ENCODE data around the gene C1RL.

The C1RL gene

GRCh38 chr12:7123806-7124522 is 14.9 kb upstream of the C1RL start:
- H3K4me2 ChIP-seq (ENCODE audit: low read length), result no peak overlapping the region
- H3K36me3 ChIP-seq (ENCODE audit: insufficient read depth, low read length), result no peaks in the 10 kb centered on the region
- no peak overlapping the region for H3K4me3 ChIP-seq (ENCODE audit: low read length)
- H3K27me3 ChIP-seq (ENCODE audit: control insufficient read depth, insufficient read depth, low read length), result peaks cover 5% of the 10 kb centered on the region
- peaks cover under 1% of the 10 kb centered on the region for H3K4me1 ChIP-seq (ENCODE audit: control insufficient read depth, insufficient read depth, low read length)
- no peak overlapping the region for H3K9ac ChIP-seq (ENCODE audit: low read depth, low read length)
- no peaks in the 10 kb centered on the region for H3K9me3 ChIP-seq (replicated peaks; ENCODE audit: low read length)

- no peak overlapping the region for H3K4me2 ChIP-seq (ENCODE audit: low read length)
- no peaks in the 10 kb centered on the region for H3K9me3 ChIP-seq (replicated peaks; ENCODE audit: low read length)
- H3K9ac ChIP-seq (ENCODE audit: low read depth, low read length), result no peak overlapping the region
- no peaks in the 10 kb centered on the region for H3K36me3 ChIP-seq (ENCODE audit: insufficient read depth, low read length)
- no peaks in the 10 kb centered on the region for H3K27me3 ChIP-seq (ENCODE audit: control insufficient read depth, insufficient read depth, low read length)
- H3K4me1 ChIP-seq (ENCODE audit: control insufficient read depth, insufficient read depth, low read length), result no peaks in the 10 kb centered on the region
- H3K4me3 ChIP-seq (ENCODE audit: low read length), result no peak overlapping the region
Measured at GRCh38 chr12:7122811-7123769, 14.1 kb upstream of the C1RL start.

- Histone ChIP-seq H3K9me3 (replicated peaks; ENCODE audit: low read length) (no peaks in the 10 kb centered on the region), H3K9ac (ENCODE audit: low read depth, low read length) (no peak overlapping the region), H3K36me3 (ENCODE audit: insufficient read depth, low read length) (peaks cover 6% of the 10 kb centered on the region), H3K27me3 (ENCODE audit: control insufficient read depth, insufficient read depth, low read length) (no peaks in the 10 kb centered on the region), H3K4me3 (ENCODE audit: low read length) (no peak overlapping the region), H3K4me2 (ENCODE audit: low read length) (no peak overlapping the region), H3K4me1 (ENCODE audit: control insufficient read depth, insufficient read depth, low read length) (no peaks in the 10 kb centered on the region)
Measured at GRCh38 chr12:7121324-7121723, 12.3 kb upstream of the C1RL start.

- no peaks in the 10 kb centered on the region for H3K27me3 ChIP-seq (ENCODE audit: control insufficient read depth, insufficient read depth, low read length)
- no peak overlapping the region for H3K4me2 ChIP-seq (ENCODE audit: low read length)
- H3K9me3 ChIP-seq (replicated peaks; ENCODE audit: low read length), result no peaks in the 10 kb centered on the region
- no peak overlapping the region for H3K9ac ChIP-seq (ENCODE audit: low read depth, low read length)
- H3K4me1 ChIP-seq (ENCODE audit: control insufficient read depth, insufficient read depth, low read length), result no peaks in the 10 kb centered on the region
- peaks cover 15% of the 10 kb centered on the region for H3K36me3 ChIP-seq (ENCODE audit: insufficient read depth, low read length)
- no peak overlapping the region for H3K4me3 ChIP-seq (ENCODE audit: low read length)
Measured at GRCh38 chr12:7120166-7120565, 11.2 kb upstream of the C1RL start.

- Histone ChIP-seq H3K4me3 (ENCODE audit: low read length) (no peak overlapping the region), H3K9ac (ENCODE audit: low read depth, low read length) (no peak overlapping the region), H3K9me3 (replicated peaks; ENCODE audit: low read length) (no peaks in the 10 kb centered on the region), H3K4me2 (ENCODE audit: low read length) (no peak overlapping the region), H3K27me3 (ENCODE audit: control insufficient read depth, insufficient read depth, low read length) (no peaks in the 10 kb centered on the region), H3K36me3 (ENCODE audit: insufficient read depth, low read length) (peaks cover 22% of the 10 kb centered on the region), H3K4me1 (ENCODE audit: control insufficient read depth, insufficient read depth, low read length) (no peaks in the 10 kb centered on the region)
Measured at GRCh38 chr12:7118881-7119280, 9.9 kb upstream of the C1RL start.

GRCh38 chr12:7117670-7118069 is 8.7 kb upstream of the C1RL start:
- Histone ChIP-seq H3K4me1 (ENCODE audit: control insufficient read depth, insufficient read depth, low read length) (no peaks in the 10 kb centered on the region), H3K9me3 (replicated peaks; ENCODE audit: low read length) (no peaks in the 10 kb centered on the region), H3K9ac (ENCODE audit: low read depth, low read length) (no peak overlapping the region), H3K4me2 (ENCODE audit: low read length) (no peak overlapping the region), H3K36me3 (ENCODE audit: insufficient read depth, low read length) (peaks cover 22% of the 10 kb centered on the region), H3K27me3 (ENCODE audit: control insufficient read depth, insufficient read depth, low read length) (no peaks in the 10 kb centered on the region), H3K4me3 (ENCODE audit: low read length) (no peak overlapping the region)

GRCh38 chr12:7116916-7117315 is 7.9 kb upstream of the C1RL start:
- Histone ChIP-seq H3K9me3 (replicated peaks; ENCODE audit: low read length) (no peaks in the 10 kb centered on the region), H3K4me2 (ENCODE audit: low read length) (no peak overlapping the region), H3K27me3 (ENCODE audit: control insufficient read depth, insufficient read depth, low read length) (no peaks in the 10 kb centered on the region), H3K4me3 (ENCODE audit: low read length) (no peak overlapping the region), H3K36me3 (ENCODE audit: insufficient read depth, low read length) (peaks cover 22% of the 10 kb centered on the region), H3K4me1 (ENCODE audit: control insufficient read depth, insufficient read depth, low read length) (no peaks in the 10 kb centered on the region), H3K9ac (ENCODE audit: low read depth, low read length) (no peak overlapping the region)

- Histone ChIP-seq H3K9me3 (replicated peaks; ENCODE audit: low read length) (no peaks in the 10 kb centered on the region), H3K36me3 (ENCODE audit: insufficient read depth, low read length) (peaks cover 22% of the 10 kb centered on the region), H3K27me3 (ENCODE audit: control insufficient read depth, insufficient read depth, low read length) (no peaks in the 10 kb centered on the region), H3K4me2 (ENCODE audit: low read length) (no peak overlapping the region), H3K4me1 (ENCODE audit: control insufficient read depth, insufficient read depth, low read length) (no peaks in the 10 kb centered on the region), H3K9ac (ENCODE audit: low read depth, low read length) (no peak overlapping the region), H3K4me3 (ENCODE audit: low read length) (no peak overlapping the region)
Measured at GRCh38 chr12:7116196-7116595, 7.2 kb upstream of the C1RL start.

- no peak overlapping the region for H3K4me3 ChIP-seq (ENCODE audit: low read length)
- peaks cover 22% of the 10 kb centered on the region for H3K36me3 ChIP-seq (ENCODE audit: insufficient read depth, low read length)
- no peak overlapping the region for H3K4me2 ChIP-seq (ENCODE audit: low read length)
Measured at GRCh38 chr12:7114851-7115250, 5.8 kb upstream of the C1RL start.

GRCh38 chr12:7114008-7114407 is 5.0 kb upstream of the C1RL start:
- H3K36me3 ChIP-seq (ENCODE audit: insufficient read depth, low read length), result peaks cover 22% of the 10 kb centered on the region
- H3K4me1 ChIP-seq (ENCODE audit: control insufficient read depth, insufficient read depth, low read length), result peaks cover 5% of the 10 kb centered on the region
- no peak overlapping the region for H3K4me2 ChIP-seq (ENCODE audit: low read length)
- no peak overlapping the region for H3K4me3 ChIP-seq (ENCODE audit: low read length)
- H3K27me3 ChIP-seq (ENCODE audit: control insufficient read depth, insufficient read depth, low read length), result no peaks in the 10 kb centered on the region
- H3K9me3 ChIP-seq (replicated peaks; ENCODE audit: low read length), result no peaks in the 10 kb centered on the region
- H3K9ac ChIP-seq (ENCODE audit: low read depth, low read length), result no peak overlapping the region

More at GRCh38 chr12:7114851-7115250, 5.8 kb upstream of the C1RL start:
- Histone ChIP-seq H3K9me3 (replicated peaks; ENCODE audit: low read length) (no peaks in the 10 kb centered on the region), H3K9ac (ENCODE audit: low read depth, low read length) (no peak overlapping the region), H3K27me3 (ENCODE audit: control insufficient read depth, insufficient read depth, low read length) (no peaks in the 10 kb centered on the region), H3K4me1 (ENCODE audit: control insufficient read depth, insufficient read depth, low read length) (no peaks in the 10 kb centered on the region)

- H3K36me3 ChIP-seq (ENCODE audit: insufficient read depth, low read length), result peaks cover 22% of the 10 kb centered on the region
- no peak overlapping the region for H3K4me2 ChIP-seq (ENCODE audit: low read length)
- no peaks in the 10 kb centered on the region for H3K27me3 ChIP-seq (ENCODE audit: control insufficient read depth, insufficient read depth, low read length)
- no peak overlapping the region for H3K4me3 ChIP-seq (ENCODE audit: low read length)
- no peaks in the 10 kb centered on the region for H3K9me3 ChIP-seq (replicated peaks; ENCODE audit: low read length)
- H3K9ac ChIP-seq (ENCODE audit: low read depth, low read length), result no peak overlapping the region
- H3K4me1 ChIP-seq (ENCODE audit: control insufficient read depth, insufficient read depth, low read length), result peaks cover 5% of the 10 kb centered on the region
Measured at GRCh38 chr12:7113389-7113871, 4.4 kb upstream of the C1RL start.
